Adrenal gland (tissue), 12 donors: ENCODE data around the gene TPBGL. TPM values are rescaled to one million over a fixed set of nuclear protein-coding genes. Genes with fewer than 3 reads are reported as not detected.
A peak's percentile ranks its signal among the peaks of the same experiment; 100 is the strongest.

Experiments used
- DNase-seq, 7 donors: peaks; one replicate each; pipeline ENCODE4 v3.0.0-alpha.2; 2019 to 2020
- H3K27ac ChIP-seq, 5 donors: fragments of 200-600 bp; sonication (generic) in 4 of 5; 1 replicate in 3 of 5; 2 replicates in 2 of 5; pipeline versions ENCODE4 v1.5.1 to v1.8.0; 2016 to 2020; ENCODE audit warnings: mild to moderate bottlenecking in 1 of 5
- H3K27me3 ChIP-seq: fragments of 200-600 bp; 2 replicates; pipeline ENCODE4 v1.8.0; 2021
- H3K36me3 ChIP-seq, 2 donors: fragments of 200-600 bp; replicated peaks in 1 of 2; 1 replicate in 1 of 2; 2 replicates in 1 of 2; pipeline versions ENCODE4 v1.5.1 to v1.8.0; 2018 to 2022
- H3K4me1 ChIP-seq, 2 donors: fragments of 200-600 bp; replicated peaks in 1 of 2; 1 replicate in 1 of 2; 2 replicates in 1 of 2; pipeline versions ENCODE4 v1.5.1 to v1.8.0; 2018 to 2021
- H3K4me3 ChIP-seq, 4 donors: fragments of 200-600 bp; sonication (generic) in 3 of 4; one replicate each; pipeline ENCODE4 v1.5.1; 2016 to 2018
- H3K9me3 ChIP-seq, 3 donors: fragments of 200-600 bp; sonication (generic) in 1 of 3; replicated peaks in 1 of 3; 1 replicate in 2 of 3; 2 replicates in 1 of 3; pipeline versions ENCODE4 v1.5.1 to v1.8.0; 2016 to 2021
- CTCF ChIP-seq, 6 experiments: fragments of 450-650 bp in 4 of 6; fragments of 200-600 bp in 2 of 6; sonication (generic) in 1 of 6; IDR thresholded peaks; 1 replicate in 5 of 6; 2 replicates in 1 of 6; pipeline versions ENCODE4 v1.5.1 to v1.8.0; 2016 to 2021; ENCODE audit warnings: antibody characterized with exemption in 6 of 6, mild to moderate bottlenecking in 2 of 6, moderate library complexity in 1 of 6
- POLR2A ChIP-seq, 2 donors: fragments of 450-650 bp; IDR thresholded peaks; one replicate each; pipeline ENCODE4 v1.6.1; 2017; ENCODE audit warnings: antibody characterized with exemption in 2 of 2, mild to moderate bottlenecking in 2 of 2, moderate library complexity in 1 of 2
- WGBS, 4 donors: extraction: QIAGEN DNeasy Blood & Tissue Kit in 2 of 4; methylation state at CpG; one replicate each; pipeline versions ENCODE4 v1.1.5 to v1.1.7; 2013 to 2017; 5-methylcytosine and 5-hydroxymethylcytosine counted together
- intact Hi-C, 2 donors: fragments of 100-400 bp; cut with DNase I; formaldehyde crosslinking; loops; one replicate each; pipeline versions ENCODE4 v1.14.1 to v1.15.0; 2022 to 2023
- polyA plus RNA-seq, 3 donors: library from polyadenylated mRNA; stranded (reverse); fragments of 200-250 nt in 2 of 3; fragments of 350-450 nt in 1 of 3; fragmentation: Illumina TruSeq in 1 of 3; extraction: RNeasy Lipid Tissue Mini Kit (QIAGEN cat#74804) in 1 of 3; gene quantifications; one replicate each; pipeline ENCODE4 v1.2.3, GENCODE V29; 2013 to 2014
- total RNA-seq, 9 donors: library from RNA; depleted of rRNA in 4 of 9; stranded (reverse); fragments of >200 nt in 4 of 9; fragments of 120-200 nt in 1 of 9; fragmentation: NEBNext Ultra II Directional in 1 of 9; extraction: Animal tissue kit (Norgen Biotek cat#: 25700) in 1 of 9; gene quantifications; one replicate each; pipeline versions ENCODE4 v1.1.0 to v1.2.4, GENCODE V29; 2013 to 2023
- donor health status: healthy with polysubstance abuse.
- donor health status: Bipolar disorder and iron deficiency.
- donor health status: DM: yes; HTN: yes; CAD: no.
- donor health status: DM: no; HTN: no; CAD: no.
- donor health status: DM: no; HTN: no; CAD: no.
- donor health status: DM: yes; HTN: yes; CAD: no.

Gene TPBGL
- total and polyA plus RNA-seq, 12 donors = 0.11 to 4.3 (median 1.4) TPM

- no peaks in the 10 kb centered on the region for H3K36me3 ChIP-seq
- no peak for TF ChIP-seq POLR2A (IDR thresholded peaks at IDR 0.05)
- no peak for TF ChIP-seq CTCF (IDR thresholded peaks at IDR 0.05)
- H3K27ac ChIP-seq = no peak overlapping the region
- DNase-seq = no peak
- no peaks in the 10 kb centered on the region for H3K9me3 ChIP-seq
- 25 to 55% (median 53%) methylated on average over 3 to 5 of the region's 5 CpGs for WGBS, 4 donors
- no peaks in the 10 kb centered on the region for H3K27me3 ChIP-seq
- H3K4me1 ChIP-seq = no peaks in the 10 kb centered on the region
- H3K4me3 ChIP-seq = no peak overlapping the region
- intact Hi-C loops = no loop called here
Measured at GRCh38 chr11:75223954-75224643, 16.5 kb upstream of the TPBGL start.

GRCh38 chr11:75225794-75226193, 14.8 kb upstream of the TPBGL start:
- no peak for DNase-seq
- WGBS, 4 donors = 62 to 84% (median 75%) methylated on average over 3 to 4 of the region's 4 CpGs
- TF ChIP-seq POLR2A (IDR thresholded peaks at IDR 0.05) (no peak), CTCF (IDR thresholded peaks at IDR 0.05) (no peak)
- Histone ChIP-seq H3K9me3 (no peaks in the 10 kb centered on the region), H3K4me3 (no peak overlapping the region), H3K4me1 (no peaks in the 10 kb centered on the region), H3K27ac (no peak overlapping the region), H3K27me3 (no peaks in the 10 kb centered on the region), H3K36me3 (no peaks in the 10 kb centered on the region)
- intact Hi-C loops = no loop called here

DNA sequence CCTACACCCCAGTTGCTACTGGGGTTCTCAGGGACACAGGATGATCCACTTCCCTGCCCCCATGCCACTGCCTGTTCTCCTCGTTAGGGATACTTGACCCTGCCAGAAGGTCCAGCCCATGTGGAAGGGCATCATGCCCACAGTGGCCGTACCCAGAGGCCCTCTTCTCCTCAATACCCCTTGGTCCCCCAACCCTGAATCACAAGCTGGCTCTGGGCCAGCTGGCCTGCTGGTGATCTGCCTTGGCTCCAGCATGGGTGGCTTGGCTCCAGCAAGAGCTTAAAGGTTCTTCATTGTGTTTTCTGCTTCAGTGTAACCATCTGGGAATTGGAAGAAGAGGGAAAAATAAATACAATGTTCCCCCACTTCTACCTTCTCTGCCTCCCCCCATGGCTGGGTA, 11.1 kb upstream of the TPBGL start:
- no peak for TF ChIP-seq POLR2A (IDR thresholded peaks at IDR 0.05)
- no peak for TF ChIP-seq CTCF (IDR thresholded peaks at IDR 0.05)
- intact Hi-C loops = no loop called here
- Histone ChIP-seq H3K4me3 (no peak overlapping the region), H3K9me3 (no peaks in the 10 kb centered on the region), H3K36me3 (no peaks in the 10 kb centered on the region), H3K27ac (no peak overlapping the region), H3K4me1 (no peaks in the 10 kb centered on the region), H3K27me3 (no peaks in the 10 kb centered on the region)
- peak in 1 of 7 donors; percentile 45 for DNase-seq
- WGBS, 4 donors = 68 to 85% (median 84%) methylated on average over 2 of the region's 2 CpGs; no CpG with 5 or more reads in 1 of the 4 donors

DNA sequence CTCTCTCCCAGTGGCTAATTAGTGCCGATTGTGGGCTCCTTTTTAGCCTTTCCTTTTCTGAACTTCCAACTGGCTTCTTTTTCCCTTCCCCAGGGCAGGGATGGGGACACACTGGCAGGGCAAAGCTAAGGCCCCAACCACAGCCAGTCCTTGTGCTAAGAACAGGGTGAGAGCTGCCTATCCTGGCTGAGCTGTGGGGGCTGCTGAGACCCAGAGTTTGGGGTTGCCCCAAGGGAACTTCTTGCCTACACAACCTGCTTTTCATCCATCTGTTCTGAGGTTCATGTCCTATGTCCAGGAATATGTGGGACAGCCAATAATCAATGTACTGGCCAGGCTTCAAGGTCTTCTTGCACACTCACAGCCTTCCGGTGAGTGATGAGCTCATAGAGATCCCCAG, 10.0 kb upstream of the TPBGL start:
- no peaks in the 10 kb centered on the region for H3K27me3 ChIP-seq
- peak in 1 of 7 donors; percentile 6 for DNase-seq
- 51 to 72% (median 63%) methylated on average over 2 of the region's 2 CpGs for WGBS, 4 donors
- no peak for TF ChIP-seq CTCF (IDR thresholded peaks at IDR 0.05)
- TF ChIP-seq POLR2A (IDR thresholded peaks at IDR 0.05) = no peak
- intact Hi-C loops = no loop called here
- H3K36me3 ChIP-seq = no peaks in the 10 kb centered on the region
- no peak overlapping the region for H3K4me3 ChIP-seq
- H3K4me1 ChIP-seq = no peaks in the 10 kb centered on the region
- no peaks in the 10 kb centered on the region for H3K9me3 ChIP-seq
- no peak overlapping the region for H3K27ac ChIP-seq
